ENCODE results near the gene LRBA. TPM values are rescaled to one million over a fixed set of nuclear protein-coding genes. Genes with fewer than 3 reads are reported as not detected.
"Not testable (repeated sequence)": the region's sequence is repeated elsewhere in the genome, so short reads cannot be mapped to it uniquely, and the experiment has no call there.

LRBA gene
- total RNA-seq, 4 donors from 2014 or later = 28.0 to 51.5 (median 30.9) TPM

GRCh38 chr4:150679018-150679764 is 335.9 kb downstream of the LRBA start:
- TF ChIP-seq, protein P1, sequence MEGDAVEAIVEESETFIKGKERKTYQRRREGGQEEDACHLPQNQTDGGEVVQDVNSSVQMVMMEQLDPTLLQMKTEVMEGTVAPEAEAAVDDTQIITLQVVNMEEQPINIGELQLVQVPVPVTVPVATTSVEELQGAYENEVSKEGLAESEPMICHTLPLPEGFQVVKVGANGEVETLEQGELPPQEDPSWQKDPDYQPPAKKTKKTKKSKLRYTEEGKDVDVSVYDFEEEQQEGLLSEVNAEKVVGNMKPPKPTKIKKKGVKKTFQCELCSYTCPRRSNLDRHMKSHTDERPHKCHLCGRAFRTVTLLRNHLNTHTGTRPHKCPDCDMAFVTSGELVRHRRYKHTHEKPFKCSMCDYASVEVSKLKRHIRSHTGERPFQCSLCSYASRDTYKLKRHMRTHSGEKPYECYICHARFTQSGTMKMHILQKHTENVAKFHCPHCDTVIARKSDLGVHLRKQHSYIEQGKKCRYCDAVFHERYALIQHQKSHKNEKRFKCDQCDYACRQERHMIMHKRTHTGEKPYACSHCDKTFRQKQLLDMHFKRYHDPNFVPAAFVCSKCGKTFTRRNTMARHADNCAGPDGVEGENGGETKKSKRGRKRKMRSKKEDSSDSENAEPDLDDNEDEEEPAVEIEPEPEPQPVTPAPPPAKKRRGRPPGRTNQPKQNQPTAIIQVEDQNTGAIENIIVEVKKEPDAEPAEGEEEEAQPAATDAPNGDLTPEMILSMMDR (IDR thresholded peaks at IDR 0.05) = no peak
- no peak for ATAC-seq (ENCODE audit: low FRiP score)
- no peak for DNase-seq (ENCODE audit: low spot score)

- ATAC-seq (ENCODE audit: low FRiP score) = no peak
- TF ChIP-seq, protein P1 (IDR thresholded peaks at IDR 0.05) = no peak
- no peak for DNase-seq (ENCODE audit: low spot score)
These were observed 341.3 kb downstream of the LRBA start for GRCh38 chr4:150673793-150674192.

DNA sequence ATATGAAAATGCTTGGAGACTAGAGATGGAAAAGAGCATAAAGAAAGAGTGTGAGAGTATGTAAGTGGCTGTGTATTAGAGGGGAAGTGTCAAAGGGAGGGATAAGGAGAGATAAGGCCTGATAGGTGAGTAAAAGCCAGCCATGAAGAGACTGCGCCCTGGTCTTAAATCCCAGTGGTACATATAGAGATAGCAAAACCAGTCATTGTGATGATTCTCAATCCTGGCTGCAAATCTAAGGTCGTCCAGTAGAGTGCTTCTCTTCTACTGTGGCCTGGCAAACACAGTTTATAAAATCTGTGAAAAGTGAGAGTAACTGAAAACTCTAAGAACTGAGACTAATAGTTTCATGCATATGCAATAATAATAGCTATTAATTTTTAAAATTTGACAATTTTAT is 346.3 kb downstream of the LRBA start:
- TF ChIP-seq, protein P1 (IDR thresholded peaks at IDR 0.05) = no peak
- DNase-seq (ENCODE audit: low spot score) (no peak), ATAC-seq (ENCODE audit: low FRiP score) (no peak)

DNA sequence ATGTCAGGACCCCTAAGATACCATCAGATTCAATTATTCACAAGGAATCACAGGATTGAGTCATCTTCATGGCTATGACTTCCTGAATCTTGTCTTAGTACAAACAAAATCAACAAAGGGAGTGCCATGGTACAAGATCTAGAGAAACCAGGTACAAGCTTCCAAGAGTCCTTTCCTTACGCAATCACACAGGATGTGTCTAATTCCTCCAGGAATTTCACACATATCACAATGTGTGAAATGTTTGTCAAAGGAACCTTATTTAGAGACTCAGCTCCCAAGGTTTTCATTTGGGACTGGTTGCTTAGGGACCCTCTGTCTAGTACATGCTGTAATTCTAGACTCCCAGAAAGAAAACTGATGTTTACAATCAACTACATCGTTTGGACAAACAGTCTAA is 350.1 kb downstream of the LRBA start:
- ATAC-seq (ENCODE audit: low FRiP score) = no peak
- TF ChIP-seq, protein P1 (IDR thresholded peaks at IDR 0.05) = no peak
- DNase-seq (ENCODE audit: low spot score) = no peak

DNA sequence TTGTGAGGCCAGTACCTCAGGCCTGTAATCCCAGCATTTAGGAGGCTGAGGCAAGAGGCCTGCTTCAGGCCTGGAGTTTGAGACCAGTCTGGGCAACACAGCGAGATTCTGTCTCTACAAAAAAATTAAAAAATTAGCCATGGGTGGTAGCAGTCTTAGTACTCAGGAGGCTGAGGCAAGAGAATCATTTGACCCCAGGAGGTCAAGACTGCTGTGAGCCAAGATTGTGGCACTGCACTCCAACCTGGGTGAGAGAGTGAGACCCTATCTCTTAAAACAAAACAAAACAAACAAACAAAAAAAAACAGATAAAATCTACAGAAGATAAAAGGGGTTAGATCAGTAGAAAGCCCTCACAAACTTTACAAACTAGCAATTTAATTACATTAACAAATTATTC is 352.4 kb downstream of the LRBA start:
- TF ChIP-seq, protein P1 (IDR thresholded peaks at IDR 0.05) = no peak
- ATAC-seq (ENCODE audit: low FRiP score) = no peak
- no peak for DNase-seq (ENCODE audit: low spot score)

GRCh38 chr4:150661551-150661950 is 353.5 kb downstream of the LRBA start:
- not testable (repeated sequence) for ATAC-seq (ENCODE audit: low FRiP score); DNase-seq (ENCODE audit: low spot score)

GRCh38 chr4:150658258-150658657 is 356.8 kb downstream of the LRBA start:
- not testable (repeated sequence) for ATAC-seq (ENCODE audit: low FRiP score); DNase-seq (ENCODE audit: low spot score)

- DNase-seq (ENCODE audit: low spot score) (no peak), ATAC-seq (ENCODE audit: low FRiP score) (no peak)
- TF ChIP-seq, protein P1 (IDR thresholded peaks at IDR 0.05) = no peak
These were observed 358.2 kb downstream of the LRBA start for GRCh38 chr4:150656891-150657290.
